GM06990 (cell line): ENCODE measurements around the gene IPP.
A peak's percentile ranks its signal among the peaks of the same experiment; 100 is the strongest.

Experiments used
- DNase-seq: peaks from one replicate; pipeline ENCODE4 v3.0.0-alpha.2; 2011; ENCODE audit not compliant: insufficient read length; ENCODE audit errors: extremely low read depth
- H3K27me3 ChIP-seq: replicated peaks from 2 replicates; pipeline ENCODE4 v1.6.0; 2011; ENCODE audit warnings: low read length; ENCODE audit not compliant: control insufficient read depth, insufficient read depth
- H3K36me3 ChIP-seq: 2 replicates; pipeline ENCODE4 v1.5.1; 2011; ENCODE audit warnings: low read length; ENCODE audit not compliant: control insufficient read depth, insufficient read depth
- H3K4me3 ChIP-seq: replicated peaks from 2 replicates; pipeline ENCODE4 v1.5.1; 2011; ENCODE audit warnings: low read depth, mild to moderate bottlenecking, control low read depth, low read length
- TF ChIP-seq, protein P1 (sequence below): IDR thresholded peaks from 2 replicates; pipeline ENCODE4 v1.5.1; 2011; ENCODE audit warnings: low read length, control low read depth, mild to moderate bottlenecking, inconsistent platforms; ENCODE audit not compliant: insufficient read depth, poor library complexity, severe bottlenecking

The IPP gene

DNA sequence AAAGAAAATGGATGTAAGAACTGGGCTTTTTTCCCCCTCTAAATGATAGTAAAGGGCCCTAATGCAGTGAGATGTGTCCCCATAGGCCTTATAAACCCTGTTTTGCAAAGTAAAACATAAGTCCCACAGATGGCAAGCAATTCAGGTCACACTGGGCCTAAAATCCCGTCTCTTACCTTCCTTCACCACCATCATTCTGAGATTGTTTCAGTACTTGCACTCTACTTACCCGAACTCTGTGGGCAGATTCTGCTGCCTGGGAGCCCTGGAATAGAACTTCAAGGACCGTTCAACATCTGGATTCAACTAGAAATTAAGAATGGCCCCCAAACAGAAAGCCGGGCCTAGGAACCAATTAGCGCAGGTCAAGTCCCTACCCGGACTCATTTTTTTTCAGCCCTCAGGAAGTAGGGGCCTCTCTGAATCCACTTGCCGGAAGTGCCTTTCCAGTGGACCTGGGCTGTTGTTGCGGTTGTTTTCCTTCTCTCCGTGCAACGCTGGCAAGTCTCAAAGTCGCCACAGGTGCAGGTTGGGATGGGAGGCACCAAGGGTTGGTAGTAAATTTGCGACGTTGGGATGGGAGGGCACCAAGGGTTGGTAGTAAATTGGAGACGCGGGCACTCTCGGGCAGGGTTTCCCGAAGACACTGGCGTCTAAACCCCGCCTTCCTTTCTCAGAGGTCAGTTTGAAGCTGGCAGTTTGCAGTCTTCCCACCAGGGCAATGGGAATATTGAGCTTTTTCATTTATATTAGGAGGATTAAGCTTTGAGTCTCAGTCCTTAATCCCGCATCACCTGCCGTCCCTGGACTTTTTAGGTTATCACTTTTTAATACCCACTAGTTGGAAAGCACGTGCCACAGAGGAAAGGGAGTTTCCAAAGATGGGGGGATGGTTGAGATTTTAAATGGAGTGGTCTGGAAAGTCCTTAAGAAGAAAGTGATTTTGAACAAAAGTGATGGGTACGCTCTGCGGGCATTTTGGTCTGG lies 62.4 kb downstream of the IPP start, which contains the start of gene TMEM69:
TSS of gene TMEM69 (plus strand) at position 428 of the 987 bp plus-strand sequence. CDS start 2,888 bp downstream, outside the sequence.
- H3K27me3 ChIP-seq = no peaks in the 10 kb centered on the region
- peak within 1 kb of the TSS; percentile 75 for H3K4me3 ChIP-seq
- H3K36me3 ChIP-seq = no peaks in the 10 kb centered on the region; the same call in none of the 2 replicates
- TF ChIP-seq, protein P1, sequence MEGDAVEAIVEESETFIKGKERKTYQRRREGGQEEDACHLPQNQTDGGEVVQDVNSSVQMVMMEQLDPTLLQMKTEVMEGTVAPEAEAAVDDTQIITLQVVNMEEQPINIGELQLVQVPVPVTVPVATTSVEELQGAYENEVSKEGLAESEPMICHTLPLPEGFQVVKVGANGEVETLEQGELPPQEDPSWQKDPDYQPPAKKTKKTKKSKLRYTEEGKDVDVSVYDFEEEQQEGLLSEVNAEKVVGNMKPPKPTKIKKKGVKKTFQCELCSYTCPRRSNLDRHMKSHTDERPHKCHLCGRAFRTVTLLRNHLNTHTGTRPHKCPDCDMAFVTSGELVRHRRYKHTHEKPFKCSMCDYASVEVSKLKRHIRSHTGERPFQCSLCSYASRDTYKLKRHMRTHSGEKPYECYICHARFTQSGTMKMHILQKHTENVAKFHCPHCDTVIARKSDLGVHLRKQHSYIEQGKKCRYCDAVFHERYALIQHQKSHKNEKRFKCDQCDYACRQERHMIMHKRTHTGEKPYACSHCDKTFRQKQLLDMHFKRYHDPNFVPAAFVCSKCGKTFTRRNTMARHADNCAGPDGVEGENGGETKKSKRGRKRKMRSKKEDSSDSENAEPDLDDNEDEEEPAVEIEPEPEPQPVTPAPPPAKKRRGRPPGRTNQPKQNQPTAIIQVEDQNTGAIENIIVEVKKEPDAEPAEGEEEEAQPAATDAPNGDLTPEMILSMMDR = no peak
- peak; percentile 87 for DNase-seq

DNA sequence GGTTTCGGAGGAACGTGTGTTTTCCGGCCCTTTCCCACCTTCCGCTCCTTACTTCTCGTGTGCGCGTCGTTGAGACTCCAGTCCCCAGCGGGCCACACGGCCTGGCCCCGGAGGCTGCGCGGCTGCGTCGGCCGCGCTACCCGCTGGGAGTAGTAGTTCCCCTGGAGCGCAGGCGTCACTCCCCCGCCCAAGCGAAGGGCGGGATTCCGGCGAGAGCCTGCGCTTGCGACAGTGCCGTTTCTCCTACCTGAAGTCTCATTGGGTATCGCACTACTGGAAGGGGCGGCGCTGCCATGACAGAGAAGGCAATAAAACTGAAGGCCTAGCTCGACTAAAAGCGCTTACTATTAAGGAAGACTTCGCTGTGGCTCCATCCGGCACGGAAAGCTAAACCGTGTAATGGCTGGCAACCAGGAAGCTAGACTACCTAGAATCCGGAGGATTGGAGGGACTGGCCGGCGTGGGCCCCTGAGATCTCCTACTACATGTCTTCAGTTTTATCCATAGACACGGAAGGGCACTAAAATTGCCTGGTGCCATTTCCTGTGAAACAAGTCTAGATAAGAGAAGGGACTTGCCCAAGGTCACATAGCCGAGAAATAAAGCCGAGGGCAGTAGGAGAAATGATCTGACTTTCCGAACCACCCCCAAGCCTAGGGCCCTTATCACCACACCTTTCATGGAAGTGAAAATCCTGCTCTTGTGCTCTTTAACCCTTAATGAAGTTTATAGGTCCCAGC lies 63.3 kb downstream of the IPP start:
- Histone ChIP-seq H3K4me3 (peak overlapping the region; percentile 84), H3K36me3 (no peaks in the 10 kb centered on the region; the same call in none of the 2 replicates), H3K27me3 (no peaks in the 10 kb centered on the region)
- TF ChIP-seq, protein P1 = no peak
- peak; percentile 100 for DNase-seq

DNA sequence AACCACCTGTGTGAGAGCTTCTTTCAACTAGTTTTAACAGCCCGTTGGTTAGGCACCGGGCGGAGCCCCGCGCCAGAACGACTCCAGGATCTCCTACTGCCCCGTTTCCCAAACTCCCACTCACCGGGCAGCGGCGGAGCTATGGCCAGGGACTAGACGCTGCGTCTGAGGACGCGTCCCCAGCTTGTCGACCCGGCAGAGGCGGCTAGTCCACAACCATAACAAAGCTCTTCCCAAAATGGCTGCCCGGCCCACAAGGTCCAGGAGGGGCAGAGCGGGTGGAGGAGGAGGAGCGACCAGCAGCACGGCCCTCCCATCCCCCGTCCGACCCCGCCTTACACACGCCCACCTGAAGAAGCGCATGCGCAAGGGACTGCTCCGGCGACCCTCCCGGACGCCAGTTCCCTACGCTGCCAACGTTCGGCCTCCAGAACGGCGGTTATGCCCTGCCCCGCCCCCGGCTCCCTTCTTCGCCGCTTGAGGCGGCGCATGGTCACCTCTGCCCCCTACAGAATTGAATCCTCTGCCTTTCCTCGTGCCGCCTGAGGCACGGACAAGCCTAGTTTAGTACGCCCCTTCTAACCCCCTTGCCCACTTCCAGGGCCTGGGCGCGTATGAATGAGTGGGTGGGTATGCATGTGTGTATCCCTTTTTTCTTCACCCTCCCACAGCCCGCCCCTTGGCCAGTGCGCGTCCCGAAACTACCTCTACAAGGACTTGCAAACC lies 64.0 kb downstream of the IPP start, which contains the start of gene GPBP1L1:
TSS of gene GPBP1L1 (minus strand) at position 246 of the 726 bp plus-strand sequence. CDS start 27,446 bp downstream, outside the sequence.
- H3K27me3 ChIP-seq = no peaks in the 10 kb centered on the region
- TF ChIP-seq, protein P1 = no peak
- H3K4me3 ChIP-seq = peak within 1 kb of the TSS; percentile 84
- DNase-seq = peak; percentile 97
- H3K36me3 ChIP-seq = no peaks in the 10 kb centered on the region; the same call in none of the 2 replicates

DNA sequence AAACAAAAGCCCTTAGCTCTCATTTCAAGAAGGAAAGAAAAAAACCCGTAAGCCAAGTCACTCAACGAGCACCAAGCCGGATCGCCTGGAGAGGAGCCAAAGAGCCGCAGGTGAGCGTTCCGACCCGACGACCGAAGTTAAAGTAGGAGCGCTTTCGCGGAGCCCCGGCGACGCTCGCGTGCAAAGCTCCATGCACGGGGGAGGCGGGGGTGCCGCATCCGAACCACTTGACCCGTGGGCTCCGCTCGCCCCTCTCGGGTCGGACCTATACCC lies 64.5 kb downstream of the IPP start:
- H3K27me3 ChIP-seq = no peaks in the 10 kb centered on the region
- peak overlapping the region; percentile 84 for H3K4me3 ChIP-seq
- no peaks in the 10 kb centered on the region for H3K36me3 ChIP-seq
- no peak for DNase-seq
- TF ChIP-seq, protein P1 = peak; percentile 14

GRCh38 chr1:45685308-45686014 lies 65.0 kb downstream of the IPP start:
- H3K4me3 ChIP-seq = peak overlapping the region; percentile 84
- no peaks in the 10 kb centered on the region for H3K27me3 ChIP-seq
- DNase-seq = peak; percentile 11
- TF ChIP-seq, protein P1 = no peak
- H3K36me3 ChIP-seq = no peaks in the 10 kb centered on the region
